ENCODE data around the gene FRMD6.

DNA sequence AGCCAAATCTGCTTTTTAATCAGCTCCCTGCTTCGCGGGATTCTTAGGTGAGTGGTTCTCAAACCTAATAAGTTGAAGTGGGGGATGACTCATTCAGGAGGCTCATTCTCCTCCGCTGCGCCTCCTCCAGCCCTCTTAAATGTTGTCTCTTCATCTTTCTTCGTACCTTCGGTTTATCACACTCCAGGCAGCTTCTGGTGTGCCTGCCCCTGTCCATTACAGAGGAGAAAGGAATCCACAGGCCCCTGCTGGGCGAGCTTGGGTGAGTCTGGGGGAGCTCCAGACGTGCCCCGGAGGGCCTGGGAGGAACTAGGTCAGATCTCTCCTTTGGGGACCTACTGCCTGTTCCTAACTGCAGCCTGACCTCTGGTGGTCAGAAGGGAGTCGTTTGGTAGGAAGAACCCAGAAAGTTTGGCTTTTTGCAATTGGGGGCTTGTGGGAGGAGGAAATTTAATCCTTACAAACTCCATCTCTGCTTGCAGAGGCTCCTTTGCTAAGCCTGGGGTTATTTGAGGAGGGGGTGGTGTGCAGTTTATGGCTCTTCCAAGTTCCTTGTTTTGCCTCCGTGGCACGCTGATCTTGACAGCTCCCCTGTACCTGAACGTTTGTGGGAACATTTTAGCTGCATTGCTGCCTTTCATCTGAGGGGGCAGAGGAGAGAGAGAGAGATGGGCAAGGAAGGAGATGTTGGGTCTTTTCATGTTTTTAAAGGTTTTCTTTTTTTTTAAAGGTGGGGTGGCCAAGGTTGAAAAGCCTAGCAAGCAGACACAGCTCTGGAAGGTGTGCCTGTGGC lies 124.6 kb downstream of the FRMD6 start:
- TF ChIP-seq, protein P1, sequence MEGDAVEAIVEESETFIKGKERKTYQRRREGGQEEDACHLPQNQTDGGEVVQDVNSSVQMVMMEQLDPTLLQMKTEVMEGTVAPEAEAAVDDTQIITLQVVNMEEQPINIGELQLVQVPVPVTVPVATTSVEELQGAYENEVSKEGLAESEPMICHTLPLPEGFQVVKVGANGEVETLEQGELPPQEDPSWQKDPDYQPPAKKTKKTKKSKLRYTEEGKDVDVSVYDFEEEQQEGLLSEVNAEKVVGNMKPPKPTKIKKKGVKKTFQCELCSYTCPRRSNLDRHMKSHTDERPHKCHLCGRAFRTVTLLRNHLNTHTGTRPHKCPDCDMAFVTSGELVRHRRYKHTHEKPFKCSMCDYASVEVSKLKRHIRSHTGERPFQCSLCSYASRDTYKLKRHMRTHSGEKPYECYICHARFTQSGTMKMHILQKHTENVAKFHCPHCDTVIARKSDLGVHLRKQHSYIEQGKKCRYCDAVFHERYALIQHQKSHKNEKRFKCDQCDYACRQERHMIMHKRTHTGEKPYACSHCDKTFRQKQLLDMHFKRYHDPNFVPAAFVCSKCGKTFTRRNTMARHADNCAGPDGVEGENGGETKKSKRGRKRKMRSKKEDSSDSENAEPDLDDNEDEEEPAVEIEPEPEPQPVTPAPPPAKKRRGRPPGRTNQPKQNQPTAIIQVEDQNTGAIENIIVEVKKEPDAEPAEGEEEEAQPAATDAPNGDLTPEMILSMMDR (IDR thresholded peaks at IDR 0.05): peak in 5 of 6 experiments; percentile 25 to 73 (median 52)
- no peak for TF ChIP-seq POLR2A (IDR thresholded peaks at IDR 0.05)

Data from thyroid gland (tissue), 4 donors.